ENCODE results near the gene GRIK4. TPM values are rescaled to one million over a fixed set of nuclear protein-coding genes. Genes with fewer than 3 reads are reported as not detected.

Gene GRIK4
- total RNA-seq, 2 experiments from 2014 or later: not detected

DNA sequence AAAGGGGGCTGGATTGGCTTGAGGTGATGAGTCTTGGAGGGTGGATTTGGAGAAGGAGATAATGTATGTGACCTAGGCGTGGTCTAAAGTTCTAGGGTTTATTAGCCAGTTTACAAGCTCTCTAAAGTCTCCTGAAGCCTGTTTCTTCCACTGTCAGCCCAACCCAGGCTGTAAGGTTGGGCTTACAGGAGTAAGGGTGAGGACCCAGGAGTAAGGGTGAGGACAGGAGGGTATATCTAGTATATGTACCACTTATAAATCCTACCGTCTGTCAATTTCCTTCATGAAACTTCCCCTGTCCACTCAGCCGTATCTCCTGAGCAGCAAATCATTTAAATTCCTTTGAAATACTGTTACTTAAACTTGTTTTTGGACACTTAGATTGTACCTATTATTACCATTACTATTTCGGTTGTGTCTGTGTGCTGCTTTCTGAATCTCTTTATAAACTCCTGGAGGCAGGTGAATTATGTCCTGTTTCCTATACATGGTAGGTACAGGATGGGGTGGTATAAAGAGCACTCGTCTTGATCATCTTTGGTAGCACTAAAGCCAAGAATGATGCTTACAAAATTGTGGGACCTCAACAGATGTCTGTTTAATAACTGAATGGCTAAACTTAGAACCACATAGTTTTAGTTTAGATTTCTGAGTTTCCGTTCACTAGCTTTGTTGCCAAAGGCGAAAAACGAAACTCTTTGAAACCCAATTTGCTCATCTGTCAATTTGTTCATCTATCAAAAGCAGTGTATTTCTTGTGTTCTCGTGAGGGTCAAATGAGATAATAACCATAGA lies 192.0 kb downstream of the GRIK4 start:
- no peak for TF ChIP-seq CTCF (IDR thresholded peaks at IDR 0.05)

GRCh38 chr11:120704256-120704750 lies 192.8 kb downstream of the GRIK4 start:
- Histone ChIP-seq H3K27me3 (ENCODE audit: control insufficient read depth in 1 of 2, insufficient read depth in 2 of 2, low read length in 2 of 2) (no peaks in the 10 kb centered on the region), H3K27ac (ENCODE audit: low read depth in 1 of 2, low read length in 2 of 2) (no peak overlapping the region), H3K9me3 (ENCODE audit: control insufficient read depth in 1 of 2, insufficient read depth in 1 of 2, low read length in 2 of 2) (peaks cover 0 to 22% of the 10 kb centered on the region in 2 experiments), H3K4me3 (ENCODE audit: low read length) (no peak overlapping the region), H3K36me3 (ENCODE audit: insufficient read depth, low read length) (no peaks in the 10 kb centered on the region), H3K4me1 (ENCODE audit: insufficient read depth, low read length) (no peaks in the 10 kb centered on the region)
- H3K36me3 Mint-ChIP-seq (ENCODE audit: low read depth): no peaks in the 10 kb centered on the region
- DNase-seq: no peak
- POLR2A ChIA-PET: no interaction called here
- H3K4me3 Mint-ChIP-seq: no peak overlapping the region
- H3K4me1 Mint-ChIP-seq (ENCODE audit: low read depth): no peaks in the 10 kb centered on the region
- CTCF ChIA-PET: interaction anchor here (0.7 kb wide), 1 partner anchor 31 kb away, joined by 4 read pairs; no protein-coding TSS in a partner anchor
- intact Hi-C loops (cut with DNase I, micrococcal nuclease): no loop called here
- H3K27ac Mint-ChIP-seq: no peak overlapping the region
- no peak for ATAC-seq (ENCODE audit: poor library complexity)
- no peak for TF ChIP-seq CTCF (IDR thresholded peaks at IDR 0.05)
- H3K9me3 Mint-ChIP-seq: peaks cover 3% of the 10 kb centered on the region
- peaks cover 22% of the 10 kb centered on the region for H3K27me3 Mint-ChIP-seq

More for the DNA sequence above, 192.0 kb downstream of the GRIK4 start:
- H3K27me3 Mint-ChIP-seq: peaks cover 28% of the 10 kb centered on the region
- no peaks in the 10 kb centered on the region for H3K36me3 Mint-ChIP-seq (ENCODE audit: low read depth)
- Histone ChIP-seq H3K36me3 (ENCODE audit: insufficient read depth, low read length) (no peaks in the 10 kb centered on the region), H3K4me1 (ENCODE audit: insufficient read depth, low read length) (no peaks in the 10 kb centered on the region), H3K27me3 (ENCODE audit: control insufficient read depth in 1 of 2, insufficient read depth in 2 of 2, low read length in 2 of 2) (no peaks in the 10 kb centered on the region), H3K4me3 (ENCODE audit: low read length) (no peak overlapping the region), H3K27ac (ENCODE audit: low read depth in 1 of 2, low read length in 2 of 2) (no peak overlapping the region), H3K9me3 (ENCODE audit: control insufficient read depth in 1 of 2, insufficient read depth in 1 of 2, low read length in 2 of 2) (peaks cover 0 to 18% of the 10 kb centered on the region in 2 experiments)
- intact Hi-C loops (cut with DNase I, micrococcal nuclease): no loop called here
- DNase-seq (no peak), ATAC-seq (ENCODE audit: poor library complexity) (no peak)
- POLR2A ChIA-PET: no interaction called here
- CTCF ChIA-PET: no interaction called here
- H3K4me1 Mint-ChIP-seq (ENCODE audit: low read depth): no peaks in the 10 kb centered on the region
- peaks cover 3% of the 10 kb centered on the region for H3K9me3 Mint-ChIP-seq
- no peak overlapping the region for H3K4me3 Mint-ChIP-seq
- H3K27ac Mint-ChIP-seq: no peak overlapping the region

DNA sequence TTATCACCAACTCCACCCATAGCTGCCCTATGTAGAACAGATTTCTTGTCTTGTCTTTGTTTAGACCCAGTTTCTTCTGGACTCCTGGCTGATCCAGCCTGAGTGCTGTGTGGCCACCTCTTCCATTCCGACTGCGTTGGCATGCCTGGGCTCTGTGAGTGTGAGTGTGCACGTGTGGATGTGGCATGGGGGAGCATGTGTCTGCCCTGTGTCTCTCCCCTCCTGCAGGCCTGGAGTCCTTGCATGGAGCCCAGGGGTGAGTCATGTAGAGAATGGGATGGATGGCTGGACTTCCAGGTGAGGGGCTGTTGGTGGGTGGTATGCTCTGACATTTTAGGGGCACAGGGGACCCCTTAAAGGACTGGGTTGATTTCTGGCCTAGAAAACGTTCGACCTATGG lies 194.7 kb downstream of the GRIK4 start:
- H3K9me3 ChIP-seq (ENCODE audit: control insufficient read depth in 1 of 2, insufficient read depth in 1 of 2, low read length in 2 of 2): peaks cover 0 to 22% of the 10 kb centered on the region in 2 experiments
- no peaks in the 10 kb centered on the region for H3K4me1 Mint-ChIP-seq (ENCODE audit: low read depth)
- no peak overlapping the region for H3K4me3 Mint-ChIP-seq
- DNase-seq (no peak), ATAC-seq (ENCODE audit: poor library complexity) (no peak)
- H3K4me3 ChIP-seq (ENCODE audit: low read length): no peak overlapping the region
- POLR2A ChIA-PET: no interaction called here
- H3K36me3 Mint-ChIP-seq (ENCODE audit: low read depth): no peaks in the 10 kb centered on the region
- H3K27me3 Mint-ChIP-seq: peaks cover 22% of the 10 kb centered on the region
- no peak for TF ChIP-seq CTCF (IDR thresholded peaks at IDR 0.05)
- no peaks in the 10 kb centered on the region for H3K36me3 ChIP-seq (ENCODE audit: insufficient read depth, low read length)
- H3K27me3 ChIP-seq (ENCODE audit: control insufficient read depth in 1 of 2, insufficient read depth in 2 of 2, low read length in 2 of 2): peaks cover 0 to 1% of the 10 kb centered on the region in 2 experiments
- H3K27ac ChIP-seq (ENCODE audit: low read depth in 1 of 2, low read length in 2 of 2): no peak overlapping the region
- CTCF ChIA-PET: no interaction called here
- H3K9me3 Mint-ChIP-seq: peaks cover 3% of the 10 kb centered on the region
- H3K4me1 ChIP-seq (ENCODE audit: insufficient read depth, low read length): no peaks in the 10 kb centered on the region
- intact Hi-C loops (cut with DNase I, micrococcal nuclease): no loop called here
- no peak overlapping the region for H3K27ac Mint-ChIP-seq

Measured in CD4-positive, alpha-beta T cell (primary cell).